H9 (cell line): Measurements from ENCODE around the gene NUTF2. TPM values are rescaled to one million over a fixed set of nuclear protein-coding genes. Genes with fewer than 3 reads are reported as not detected.

ENCODE experiments used
- DNase-seq: peaks from one replicate; pipeline ENCODE4 v3.0.0-alpha.2; 2017
- H2AFZ ChIP-seq: one replicate; pipeline ENCODE4 v1.6.1; 2013; ENCODE audit warnings: mild to moderate bottlenecking, low read length, control low read depth, moderate library complexity
- H2AK5ac ChIP-seq: 2 replicates; pipeline ENCODE4 v1.6.1; 2013; ENCODE audit warnings: low read length, control low read depth, mixed read lengths; ENCODE audit not compliant: insufficient read length
- H2BK120ac ChIP-seq: one replicate; pipeline ENCODE4 v1.6.1; 2013; ENCODE audit warnings: low read depth, mild to moderate bottlenecking, low read length, control low read depth, inconsistent platforms; ENCODE audit not compliant: poor library complexity, severe bottlenecking
- H2BK12ac ChIP-seq: 2 replicates; pipeline ENCODE4 v1.6.1; 2013; ENCODE audit warnings: low read length, control low read depth, mixed read lengths, low read depth; ENCODE audit not compliant: insufficient read length
- H2BK15ac ChIP-seq: 2 replicates; pipeline ENCODE4 v1.6.1; 2013; ENCODE audit warnings: low read depth, low read length, control low read depth
- H2BK20ac ChIP-seq: one replicate; pipeline ENCODE4 v1.6.1; 2013; ENCODE audit warnings: low read depth, mild to moderate bottlenecking, low read length, control low read depth, inconsistent platforms; ENCODE audit not compliant: poor library complexity, severe bottlenecking
- H2BK5ac ChIP-seq: 2 replicates; pipeline ENCODE4 v1.6.1; 2013; ENCODE audit warnings: low read length, control low read depth, mixed read lengths; ENCODE audit not compliant: insufficient read length
- H3K14ac ChIP-seq: 2 replicates; pipeline ENCODE4 v1.6.1; 2013; ENCODE audit warnings: low read length, control low read depth; ENCODE audit not compliant: insufficient read depth
- H3K18ac ChIP-seq: 2 replicates; pipeline ENCODE4 v1.6.1; 2013; ENCODE audit warnings: low read depth, mild to moderate bottlenecking, mixed read lengths, low read length, control low read depth; ENCODE audit not compliant: insufficient read length
- H3K23ac ChIP-seq: 2 replicates; pipeline ENCODE4 v1.6.1; 2013; ENCODE audit warnings: low read length, control low read depth, mixed read lengths, low read depth; ENCODE audit not compliant: insufficient read length
- H3K23me2 ChIP-seq: 2 replicates; pipeline ENCODE4 v1.6.1; 2013; ENCODE audit warnings: low read depth, mild to moderate bottlenecking, mixed read lengths, low read length, control low read depth; ENCODE audit not compliant: insufficient read length, poor library complexity, severe bottlenecking
- H3K27ac ChIP-seq: 2 replicates; pipeline ENCODE4 v1.5.1; 2013; ENCODE audit warnings: low read length, control low read depth, mixed read lengths, low read depth; ENCODE audit not compliant: insufficient read length
- H3K27me3 ChIP-seq: 2 replicates; pipeline ENCODE4 v1.6.1; 2013; ENCODE audit warnings: low read length, control low read depth, inconsistent platforms; ENCODE audit not compliant: insufficient read depth
- H3K4ac ChIP-seq: 2 replicates; pipeline ENCODE4 v1.6.1; 2013; ENCODE audit warnings: low read depth, mild to moderate bottlenecking, control low read depth, inconsistent platforms, low read length, moderate library complexity
- H3K4me1 ChIP-seq: 2 replicates; pipeline ENCODE4 v1.6.1; 2013; ENCODE audit warnings: low read length, control low read depth, inconsistent platforms; ENCODE audit not compliant: insufficient read depth
- H3K4me2 ChIP-seq: 2 replicates; pipeline ENCODE4 v1.6.1; 2013; ENCODE audit warnings: low read length, control low read depth, mixed read lengths; ENCODE audit not compliant: insufficient read length, insufficient read depth
- H3K56ac ChIP-seq: 2 replicates; pipeline ENCODE4 v1.6.1; 2013; ENCODE audit warnings: low read depth, mild to moderate bottlenecking, mixed read lengths, low read length, control low read depth; ENCODE audit not compliant: insufficient read length
- H3K79me1 ChIP-seq: 2 replicates; pipeline ENCODE4 v1.6.1; 2013; ENCODE audit warnings: low read depth, mild to moderate bottlenecking, moderate library complexity, low read length, control low read depth, inconsistent platforms; ENCODE audit not compliant: insufficient read depth, poor library complexity, severe bottlenecking
- H3K79me2 ChIP-seq: 2 replicates; pipeline ENCODE4 v1.6.1; 2013; ENCODE audit warnings: low read length, control low read depth, inconsistent platforms; ENCODE audit not compliant: insufficient read depth
- H3K9ac ChIP-seq: 2 replicates; pipeline ENCODE4 v1.6.1; 2013; ENCODE audit warnings: low read length, control low read depth, mixed read lengths; ENCODE audit not compliant: insufficient read length; ENCODE audit errors: extremely low read depth
- H3K9me3 ChIP-seq: one replicate; pipeline ENCODE4 v1.6.1; 2013; ENCODE audit warnings: low read depth, low read length, inconsistent platforms; ENCODE audit not compliant: control insufficient read depth
- H3T11ph ChIP-seq: one replicate; pipeline ENCODE4 v1.6.1; 2013; ENCODE audit warnings: mild to moderate bottlenecking, low read length, control low read depth, inconsistent platforms
- H4K20me1 ChIP-seq: one replicate; pipeline ENCODE4 v1.6.1; 2013; ENCODE audit not compliant: control insufficient read depth, insufficient read length, insufficient read depth
- H4K5ac ChIP-seq: 2 replicates; pipeline ENCODE4 v1.6.1; 2013; ENCODE audit warnings: low read depth, mild to moderate bottlenecking, mixed read lengths, low read length, control low read depth; ENCODE audit not compliant: insufficient read length
- H4K8ac ChIP-seq: replicated peaks from 2 replicates; pipeline ENCODE4 v1.6.1; 2013; ENCODE audit warnings: low read length, control low read depth, mixed read lengths, low read depth; ENCODE audit not compliant: insufficient read length
- H4K91ac ChIP-seq: 2 replicates; pipeline ENCODE4 v1.6.1; 2013; ENCODE audit warnings: low read depth, mild to moderate bottlenecking, moderate library complexity, mixed read lengths, low read length, control low read depth; ENCODE audit not compliant: insufficient read length
- H3K27ac Mint-ChIP-seq, 3 experiments: 2 replicates in 2 of 3; 3 replicates in 1 of 3; pipeline ENCODE4 v1.8.0; 2020 to 2021; ENCODE audit warnings: mixed read lengths in 3 of 3, mild to moderate bottlenecking in 1 of 3, moderate library complexity in 1 of 3
- H3K27me3 Mint-ChIP-seq: 2 replicates; pipeline ENCODE4 v1.8.0; 2021; ENCODE audit warnings: low read depth, mild to moderate bottlenecking, moderate library complexity, mixed read lengths
- H3K36me3 Mint-ChIP-seq, 3 experiments: 2 replicates in 2 of 3; 3 replicates in 1 of 3; pipeline ENCODE4 v1.8.0; 2020 to 2021; ENCODE audit warnings: low read depth in 3 of 3, mixed read lengths in 3 of 3; ENCODE audit not compliant: insufficient read depth in 1 of 3
- H3K4me1 Mint-ChIP-seq, 2 experiments: 2 replicates each; pipeline ENCODE4 v1.8.0; 2020; ENCODE audit warnings: mixed read lengths in 2 of 2
- H3K4me3 Mint-ChIP-seq, 2 experiments: 2 replicates in 1 of 2; 3 replicates in 1 of 2; pipeline ENCODE4 v1.8.0; 2020 to 2021; ENCODE audit warnings: mild to moderate bottlenecking in 2 of 2, mixed read lengths in 2 of 2, moderate library complexity in 1 of 2
- H3K9me3 Mint-ChIP-seq, 2 experiments: 2 replicates in 1 of 2; 3 replicates in 1 of 2; pipeline ENCODE4 v1.8.0; 2020; ENCODE audit warnings: mild to moderate bottlenecking in 2 of 2, mixed read lengths in 2 of 2, moderate library complexity in 1 of 2
- CTCF ChIP-seq: fragments of 200-600 bp; sonication (generic); conservative IDR thresholded peaks from 3 replicates; pipeline ENCODE4 v1.8.0; 2021; ENCODE audit warnings: antibody characterized with exemption, mild to moderate bottlenecking
- WGBS: extraction: QIAGEN DNeasy Blood & Tissue Kit; methylation state at CpG from one replicate; pipeline ENCODE4 v1.1.7; 2013; ENCODE audit warnings: missing lambda C conversion rate, low lambda C conversion rate, mixed read lengths; ENCODE audit not compliant: insufficient read length; ENCODE audit errors: extremely low coverage; 5-methylcytosine and 5-hydroxymethylcytosine counted together
- total RNA-seq: library from RNA; stranded (reverse); gene quantifications from 2 replicates; pipeline ENCODE4 v1.2.1, GENCODE V29; 2021

Gene NUTF2
- total RNA-seq, 1 experiment from 2014 or later = 198 TPM

- H3K27ac Mint-ChIP-seq = no peak overlapping the region
- no peaks in the 10 kb centered on the region; the same call in none of the 2 replicates for H3K27me3 Mint-ChIP-seq
- Histone ChIP-seq H4K20me1 (no peaks in the 10 kb centered on the region), H3K4me2 (no peak overlapping the region), H3K18ac (no peak overlapping the region), H3T11ph (no peak overlapping the region), H2BK20ac (no peak overlapping the region), H4K91ac (no peak overlapping the region), H3K79me2 (no peaks in the 10 kb centered on the region), H4K5ac (no peak overlapping the region), H2BK15ac (no peak overlapping the region), H3K4ac (no peak overlapping the region), H3K23me2 (no peaks in the 10 kb centered on the region), H2BK12ac (no peak overlapping the region), H4K8ac (no peak overlapping the region), H2BK5ac (no peak overlapping the region), H3K4me1 (no peaks in the 10 kb centered on the region), H3K27ac (no peak overlapping the region), H3K27me3 (no peaks in the 10 kb centered on the region), H3K9ac (no peak overlapping the region), H2AK5ac (no peak overlapping the region), H2BK120ac (no peak overlapping the region), H3K9me3 (no peaks in the 10 kb centered on the region), H3K79me1 (no peaks in the 10 kb centered on the region), H2AFZ (no peak overlapping the region), H3K23ac (no peak overlapping the region), H3K14ac (no peak overlapping the region), H3K56ac (no peak overlapping the region)
- TF ChIP-seq CTCF = no peak
- H3K4me1 Mint-ChIP-seq = peaks cover 6 to 7% of the 10 kb centered on the region in 2 experiments
- no peak overlapping the region for H3K4me3 Mint-ChIP-seq
- no CpG with 5 or more reads among the region's 5 CpGs for whole genome bisulfite sequencing
- DNase-seq = no peak
- H3K36me3 Mint-ChIP-seq = peaks cover 29 to 83% (median 73%) of the 10 kb centered on the region in 3 experiments
- H3K9me3 Mint-ChIP-seq = no peaks in the 10 kb centered on the region
These were observed 33.2 kb downstream of the NUTF2 start for GRCh38 chr16:67879936-67880335.
